ENCODE results near the gene FH. TPM values are rescaled to one million over a fixed set of nuclear protein-coding genes. Genes with fewer than 3 reads are reported as not detected.

The FH gene
- total RNA-seq, 3 donors from 2014 or later (not counting 1 experiment from before 2014, with no cell fraction given) = 16.6 to 18.3 (median 16.7) TPM

- no peak for ATAC-seq
- H3K4me1 Mint-ChIP-seq = peaks cover 5 to 11% of the 10 kb centered on the region in 2 donors
- WGBS (ENCODE audit: insufficient coverage) = 86% methylated on average over 1 of the region's 2 CpGs
- Histone ChIP-seq H3K36me3 (ENCODE audit: control insufficient read depth, insufficient read depth, low read length) (no peaks in the 10 kb centered on the region), H3K4me1 (ENCODE audit: control insufficient read depth, insufficient read depth, low read length) (no peaks in the 10 kb centered on the region), H3K4me3 (ENCODE audit: low read length) (no peak overlapping the region), H3K27me3 (ENCODE audit: control insufficient read depth, insufficient read depth, low read length) (peaks cover 4% of the 10 kb centered on the region), H3K27ac (ENCODE audit: low read length) (no peak overlapping the region), H3K9me3 (ENCODE audit: control insufficient read depth, insufficient read depth, low read length) (no peaks in the 10 kb centered on the region)
- no peak for DNase-seq
- no peak overlapping the region for H3K4me3 Mint-ChIP-seq
- TF ChIP-seq, protein P1, sequence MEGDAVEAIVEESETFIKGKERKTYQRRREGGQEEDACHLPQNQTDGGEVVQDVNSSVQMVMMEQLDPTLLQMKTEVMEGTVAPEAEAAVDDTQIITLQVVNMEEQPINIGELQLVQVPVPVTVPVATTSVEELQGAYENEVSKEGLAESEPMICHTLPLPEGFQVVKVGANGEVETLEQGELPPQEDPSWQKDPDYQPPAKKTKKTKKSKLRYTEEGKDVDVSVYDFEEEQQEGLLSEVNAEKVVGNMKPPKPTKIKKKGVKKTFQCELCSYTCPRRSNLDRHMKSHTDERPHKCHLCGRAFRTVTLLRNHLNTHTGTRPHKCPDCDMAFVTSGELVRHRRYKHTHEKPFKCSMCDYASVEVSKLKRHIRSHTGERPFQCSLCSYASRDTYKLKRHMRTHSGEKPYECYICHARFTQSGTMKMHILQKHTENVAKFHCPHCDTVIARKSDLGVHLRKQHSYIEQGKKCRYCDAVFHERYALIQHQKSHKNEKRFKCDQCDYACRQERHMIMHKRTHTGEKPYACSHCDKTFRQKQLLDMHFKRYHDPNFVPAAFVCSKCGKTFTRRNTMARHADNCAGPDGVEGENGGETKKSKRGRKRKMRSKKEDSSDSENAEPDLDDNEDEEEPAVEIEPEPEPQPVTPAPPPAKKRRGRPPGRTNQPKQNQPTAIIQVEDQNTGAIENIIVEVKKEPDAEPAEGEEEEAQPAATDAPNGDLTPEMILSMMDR (IDR thresholded peaks at IDR 0.05) = no peak
- no peaks in the 10 kb centered on the region for H3K9me3 Mint-ChIP-seq
- no peaks in the 10 kb centered on the region for H3K36me3 Mint-ChIP-seq
- intact Hi-C loops (cut with micrococcal nuclease) = loop anchor here (5.0 kb wide), 1 partner anchor 116 kb away; no protein-coding TSS in a partner anchor
- no peak overlapping the region for H3K27ac Mint-ChIP-seq
- H3K27me3 Mint-ChIP-seq (ENCODE audit: low read depth in 2 of 2) = peaks cover 35 to 42% of the 10 kb centered on the region in 2 donors
Measured at GRCh38 chr1:241521718-241522117, 2.2 kb upstream of the FH start.

- Histone ChIP-seq H3K4me1 (ENCODE audit: control insufficient read depth, insufficient read depth, low read length) (no peaks in the 10 kb centered on the region), H3K4me3 (ENCODE audit: low read length) (peak overlapping the region; percentile 46), H3K27me3 (ENCODE audit: control insufficient read depth, insufficient read depth, low read length) (peaks cover 2% of the 10 kb centered on the region), H3K36me3 (ENCODE audit: control insufficient read depth, insufficient read depth, low read length) (no peaks in the 10 kb centered on the region), H3K9me3 (ENCODE audit: control insufficient read depth, insufficient read depth, low read length) (no peaks in the 10 kb centered on the region), H3K27ac (ENCODE audit: low read length) (peak overlapping the region; percentile 63)
- Mint-ChIP-seq H3K4me1 (peaks cover 5 to 11% of the 10 kb centered on the region in 2 donors), H3K4me3 (no peak overlapping the region), H3K27me3 (ENCODE audit: low read depth in 2 of 2) (peaks cover 28 to 33% of the 10 kb centered on the region in 2 donors), H3K36me3 (no peaks in the 10 kb centered on the region), H3K27ac (no peak overlapping the region), H3K9me3 (no peaks in the 10 kb centered on the region)
- TF ChIP-seq, protein P1 (IDR thresholded peaks at IDR 0.05) = no peak
- DNase-seq (no peak), ATAC-seq (no peak)
- no CpG with 5 or more reads among the region's 6 CpGs for WGBS (ENCODE audit: insufficient coverage)
- intact Hi-C loops (cut with micrococcal nuclease) = loop anchor here (5.0 kb wide), 1 partner anchor 117 kb away; no protein-coding TSS in a partner anchor
Measured at GRCh38 chr1:241520080-241520465, 518 bp upstream of the FH start.

- no peaks in the 10 kb centered on the region for H3K9me3 Mint-ChIP-seq
- H3K27me3 ChIP-seq (ENCODE audit: control insufficient read depth, insufficient read depth, low read length) = peaks cover 2% of the 10 kb centered on the region
- no peaks in the 10 kb centered on the region for H3K9me3 ChIP-seq (ENCODE audit: control insufficient read depth, insufficient read depth, low read length)
- no peaks in the 10 kb centered on the region for H3K36me3 ChIP-seq (ENCODE audit: control insufficient read depth, insufficient read depth, low read length)
- peak in 1 of 2 donors; percentile 43 for DNase-seq
- no peaks in the 10 kb centered on the region for H3K36me3 Mint-ChIP-seq
- peaks cover 18 to 21% of the 10 kb centered on the region in 2 donors for H3K27me3 Mint-ChIP-seq (ENCODE audit: low read depth in 2 of 2)
- ATAC-seq = peak in 1 of 3 donors; percentile 16
- 6% methylated on average over 28 of the region's 28 CpGs for WGBS (ENCODE audit: insufficient coverage)
- H3K4me3 Mint-ChIP-seq = peak overlapping the region; percentile 89
- no peaks in the 10 kb centered on the region for H3K4me1 ChIP-seq (ENCODE audit: control insufficient read depth, insufficient read depth, low read length)
- H3K27ac Mint-ChIP-seq = peak overlapping the region in 1 of 2 donors; percentile 49
- TF ChIP-seq, protein P1 (IDR thresholded peaks at IDR 0.05) = no peak
- peak overlapping the region; percentile 63 for H3K27ac ChIP-seq (ENCODE audit: low read length)
- peak overlapping the region; percentile 46 for H3K4me3 ChIP-seq (ENCODE audit: low read length)
- H3K4me1 Mint-ChIP-seq = peaks cover 9 to 11% of the 10 kb centered on the region in 2 donors
- intact Hi-C loops (cut with micrococcal nuclease) = loop anchor here (1.0 to 10.0 kb wide), 3 partner anchors 13 to 1736 kb away; partner anchors contain the start of genes CEP170, EXO1 and SDCCAG8
Measured at GRCh38 chr1:241518476-241519307, 863 bp downstream of the FH start.
